Measurements from ENCODE around the gene SEMA3D. TPM values are rescaled to one million over a fixed set of nuclear protein-coding genes. Genes with fewer than 3 reads are reported as not detected.

SEMA3D gene
- total RNA-seq, 4 donors from 2014 or later = 1.9 to 4.2 (median 2.6) TPM

DNA sequence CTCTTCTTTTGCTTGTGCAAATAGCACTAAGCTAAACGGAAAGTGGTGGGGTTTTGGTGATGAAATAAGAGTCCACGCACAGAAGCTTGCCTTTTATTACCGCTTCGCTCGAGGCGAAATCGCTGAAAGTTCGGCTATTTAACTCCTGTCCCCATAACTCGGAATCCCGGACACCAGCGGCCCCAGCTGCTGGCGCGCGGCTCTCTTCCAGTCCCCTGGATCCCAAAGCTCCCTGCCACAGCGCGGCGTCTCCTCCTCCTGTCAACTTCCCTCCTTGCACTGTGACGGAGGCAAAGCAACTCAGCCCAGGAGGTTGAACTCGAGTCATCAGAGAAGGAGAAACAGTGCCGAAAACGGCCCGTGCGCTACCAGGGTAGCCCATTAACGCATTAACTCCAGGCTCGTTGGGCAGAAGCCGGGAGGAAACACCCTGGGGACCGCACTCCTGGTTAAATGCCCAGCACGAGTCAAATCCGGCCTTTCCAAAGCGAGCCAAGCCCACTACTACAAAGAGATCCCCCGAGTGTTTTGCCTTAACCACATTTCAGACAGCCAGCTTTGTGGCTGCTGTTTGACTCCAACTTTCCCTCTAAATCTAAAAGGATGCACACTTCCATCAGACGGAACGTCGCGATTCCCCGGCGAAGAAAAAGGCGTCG lies 1.3 kb downstream of the SEMA3D start:
- no peak for TF ChIP-seq CTCF (IDR thresholded peaks at IDR 0.05; ENCODE audit: low read depth)

- no peak for TF ChIP-seq CTCF (IDR thresholded peaks at IDR 0.05; ENCODE audit: low read depth)
Observed at GRCh38 chr7:85184599-85185423, 2.0 kb downstream of the SEMA3D start.

GRCh38 chr7:85183296-85183695 lies 3.6 kb downstream of the SEMA3D start:
- no peak for TF ChIP-seq CTCF (IDR thresholded peaks at IDR 0.05; ENCODE audit: low read depth)

DNA sequence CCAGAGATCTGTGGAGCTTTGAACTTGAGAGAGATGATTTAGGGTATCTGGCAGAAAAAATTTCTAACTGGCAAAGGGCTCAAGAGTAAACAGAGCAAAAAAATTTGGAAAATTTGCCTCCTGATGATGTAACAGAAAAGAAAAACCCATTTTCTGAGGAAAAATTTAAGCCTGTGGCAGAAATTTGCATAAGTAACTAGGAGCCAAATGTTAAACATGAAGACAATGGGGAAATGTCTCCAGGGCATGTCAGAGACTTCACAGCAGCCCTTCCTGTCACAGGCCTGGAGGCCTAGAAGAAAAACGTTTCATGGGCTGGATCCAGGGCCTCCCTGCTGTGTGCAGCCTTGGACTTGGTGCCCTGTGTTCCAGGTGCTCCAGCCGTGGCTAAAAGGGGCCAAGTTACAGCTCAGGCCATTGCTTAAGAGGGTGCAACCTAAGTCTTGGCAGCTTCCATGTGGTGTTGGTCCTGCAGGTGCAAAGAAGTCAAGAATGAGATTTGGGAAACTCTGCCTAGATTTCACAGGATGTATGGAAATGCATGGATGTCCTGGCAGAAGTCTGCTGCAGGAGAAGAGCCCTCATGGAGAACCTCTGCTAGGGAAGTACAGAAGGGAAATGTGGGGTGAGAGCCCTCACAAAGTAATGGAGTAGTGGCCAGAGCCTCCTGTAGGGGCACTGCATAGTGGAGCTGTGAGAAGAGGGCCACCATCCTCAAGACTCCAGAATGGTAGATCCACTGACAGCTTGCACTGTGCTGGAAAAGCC lies 8.1 kb downstream of the SEMA3D start:
- TF ChIP-seq CTCF (IDR thresholded peaks at IDR 0.05; ENCODE audit: low read depth) = no peak

DNA sequence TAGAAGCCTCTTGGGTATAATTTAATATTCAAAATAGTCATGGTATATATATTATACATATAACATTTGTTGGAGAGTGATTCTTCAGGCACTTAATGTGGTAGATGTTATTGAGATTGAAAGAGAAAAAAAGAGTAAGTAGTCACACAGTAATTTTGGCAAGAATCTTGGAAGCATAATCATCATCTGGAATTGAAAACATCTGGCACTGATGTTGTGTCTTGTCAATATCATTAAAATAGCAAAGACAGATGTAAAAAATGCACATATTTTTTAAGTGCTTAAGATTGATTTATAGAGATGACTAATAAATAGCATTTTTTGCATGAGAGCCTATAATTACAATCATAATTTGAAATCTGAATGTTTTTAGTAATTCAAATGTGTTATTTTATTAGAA lies 9.5 kb downstream of the SEMA3D start:
- TF ChIP-seq CTCF (IDR thresholded peaks at IDR 0.05; ENCODE audit: low read depth) = no peak

GRCh38 chr7:85176197-85176596 lies 10.7 kb downstream of the SEMA3D start:
- no peak for TF ChIP-seq CTCF (IDR thresholded peaks at IDR 0.05; ENCODE audit: low read depth)

DNA sequence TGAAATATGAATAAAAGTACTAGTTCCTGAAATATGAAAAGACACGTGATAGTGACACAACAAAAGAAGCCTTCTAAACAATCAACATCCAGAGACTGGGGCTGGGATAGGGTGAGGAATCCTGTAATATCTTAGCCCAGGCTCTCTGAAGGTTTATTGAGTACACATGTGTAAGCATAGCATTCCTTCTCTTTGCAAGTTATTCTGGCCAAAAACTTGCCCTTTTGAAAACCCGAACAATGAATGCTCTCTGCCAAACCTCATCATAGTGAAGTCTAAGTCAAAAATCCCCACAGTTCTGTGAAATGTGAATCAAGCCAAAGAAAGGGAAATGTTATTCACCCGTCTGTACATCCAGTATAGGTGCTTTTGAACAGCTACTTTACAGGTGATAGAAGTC lies 11.6 kb downstream of the SEMA3D start:
- TF ChIP-seq CTCF (IDR thresholded peaks at IDR 0.05; ENCODE audit: low read depth) = no peak
